GM18499 (cell line): ENCODE data around the gene MRPL43.
"Not testable (repeated sequence)": the region's sequence is repeated elsewhere in the genome, so short reads cannot be mapped to it uniquely, and the experiment has no call there.

Experiments
- ATAC-seq: cut with Tn5 transposase; IDR thresholded peaks from one replicate; pipeline ENCODE4 v1.9.1; 2021; ENCODE audit warnings: moderate number of reproducible peaks; ENCODE audit not compliant: insufficient read depth, unreplicated experiment

Gene MRPL43

GRCh38 chr10:100986952-100987684, at the start of gene MRPL43, which contains the start of gene TWNK:
Gene MRPL43, minus strand, starts transcription at chr10:100987497. Its CDS starts 54 bp downstream, at chr10:100987443.
Gene TWNK, plus strand, starts transcription at chr10:100987543. Its CDS starts 668 bp downstream, at chr10:100988211.
- no peak for ATAC-seq

- ATAC-seq, result no peak
These were observed 49.4 kb upstream of the MRPL43 start for GRCh38 chr10:101036726-101037125.

GRCh38 chr10:101035916-101036702, 48.8 kb upstream of the MRPL43 start:
- no peak for ATAC-seq

GRCh38 chr10:101035314-101035713, 48.0 kb upstream of the MRPL43 start:
- ATAC-seq, result no peak

GRCh38 chr10:101034404-101034803, 47.1 kb upstream of the MRPL43 start:
- ATAC-seq, result not testable (repeated sequence)

GRCh38 chr10:101033276-101033675, 46.0 kb upstream of the MRPL43 start:
- ATAC-seq, result no peak

- ATAC-seq, result no peak
These were observed 45.4 kb upstream of the MRPL43 start for GRCh38 chr10:101032637-101033224.

- ATAC-seq, result no peak
These were observed 44.7 kb upstream of the MRPL43 start for GRCh38 chr10:101031796-101032636.

- no peak for ATAC-seq
These were observed 44.0 kb upstream of the MRPL43 start, which contains the start of the genes PDZD7 and SFXN3 for GRCh38 chr10:101031128-101031795. Gene PDZD7, minus strand, starts transcription at chr10:101031129. Its CDS starts 910 bp downstream, at chr10:101030219. Gene SFXN3, plus strand, starts transcription at chr10:101031234. Its CDS starts 3,461 bp downstream, at chr10:101034695.

GRCh38 chr10:101030496-101031127, 43.3 kb upstream of the MRPL43 start:
- no peak for ATAC-seq

- ATAC-seq, result no peak
These were observed 42.4 kb upstream of the MRPL43 start for GRCh38 chr10:101029520-101030295.

- no peak for ATAC-seq
These were observed 41.4 kb upstream of the MRPL43 start for GRCh38 chr10:101028446-101029337.

GRCh38 chr10:101027106-101027720, 39.9 kb upstream of the MRPL43 start:
- no peak for ATAC-seq

GRCh38 chr10:101022967-101023705, 35.8 kb upstream of the MRPL43 start:
- ATAC-seq, result no peak

GRCh38 chr10:101021692-101022251, 34.5 kb upstream of the MRPL43 start:
- no peak for ATAC-seq

GRCh38 chr10:101021239-101021638, 33.9 kb upstream of the MRPL43 start:
- no peak for ATAC-seq
